ENCODE measurements around the gene DENND1C. TPM values are rescaled to one million over a fixed set of nuclear protein-coding genes. Genes with fewer than 3 reads are reported as not detected.
A peak's percentile ranks its signal among the peaks of the same experiment; 100 is the strongest.

DENND1C gene
- total RNA-seq, 2 experiments from 2014 or later, result 111 to 118 TPM

- DNase-seq (no peak), ATAC-seq (ENCODE audit: poor library complexity) (no peak)
- Histone ChIP-seq H3K27ac (ENCODE audit: low read depth in 1 of 2, low read length in 2 of 2) (peak overlapping the region in 1 of 2 donors; percentile 0), H3K4me1 (ENCODE audit: insufficient read depth, low read length) (peaks cover 11% of the 10 kb centered on the region), H3K9me3 (ENCODE audit: control insufficient read depth in 1 of 2, insufficient read depth in 1 of 2, low read length in 2 of 2) (peaks cover 0 to 10% of the 10 kb centered on the region in 2 experiments), H3K36me3 (ENCODE audit: insufficient read depth, low read length) (no peaks in the 10 kb centered on the region), H3K4me3 (ENCODE audit: low read length) (peak overlapping the region; percentile 39), H3K27me3 (ENCODE audit: control insufficient read depth in 1 of 2, insufficient read depth in 2 of 2, low read length in 2 of 2) (no peaks in the 10 kb centered on the region)
- Mint-ChIP-seq H3K9me3 (no peaks in the 10 kb centered on the region), H3K27me3 (no peaks in the 10 kb centered on the region), H3K4me1 (ENCODE audit: low read depth) (peaks cover 11% of the 10 kb centered on the region), H3K4me3 (peak overlapping the region; percentile 50), H3K36me3 (ENCODE audit: low read depth) (no peaks in the 10 kb centered on the region), H3K27ac (no peak overlapping the region)
- intact Hi-C loops (cut with DNase I, micrococcal nuclease), result no loop called here
- no peak for TF ChIP-seq CTCF (IDR thresholded peaks at IDR 0.05)
- ChIA-PET POLR2A (interaction anchor here (0.6 kb wide), 1 partner anchor 49 kb away, joined by 3 read pairs; no protein-coding TSS in a partner anchor), CTCF (no interaction called here)
Measured at GRCh38 chr19:6490134-6490533, 8.5 kb upstream of the DENND1C start.

DNA sequence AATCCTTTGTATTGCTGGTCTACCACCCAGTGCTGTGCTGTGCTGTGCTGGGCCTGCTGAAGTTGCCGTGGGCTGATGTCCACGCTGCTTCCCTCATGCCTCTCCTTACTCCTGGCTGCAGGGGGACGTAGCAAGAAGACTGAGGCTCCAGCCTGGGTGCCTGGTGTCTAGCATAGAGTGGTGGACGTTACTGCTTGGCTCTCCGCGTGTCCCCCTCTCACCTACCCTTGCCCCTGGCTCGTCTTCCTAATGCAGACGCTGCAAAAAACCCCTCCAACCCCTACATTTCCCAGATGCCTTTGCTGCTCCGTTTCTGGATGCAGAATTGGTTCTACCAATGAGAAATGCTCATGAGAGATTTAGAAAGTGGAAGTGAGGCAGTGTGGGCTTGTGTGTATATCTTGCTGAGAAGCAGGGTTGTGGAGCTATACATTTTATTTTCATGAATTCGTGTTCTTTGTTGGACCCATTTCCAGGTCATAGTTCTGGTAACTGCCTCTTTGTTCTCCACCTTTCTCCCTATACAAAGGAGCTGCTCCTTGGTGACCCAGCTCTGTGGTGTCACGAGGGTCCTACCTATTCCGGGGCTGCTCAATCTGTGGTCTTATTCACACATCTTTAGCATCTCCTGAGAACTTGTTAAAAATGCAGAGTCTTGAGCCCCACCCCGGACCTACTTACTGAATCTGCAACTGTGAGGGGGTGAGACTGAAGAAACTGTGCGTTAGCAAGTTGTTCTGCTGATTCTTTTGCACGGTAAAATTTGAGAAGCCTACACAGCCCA is 7.9 kb upstream of the DENND1C start:
- H3K27me3 Mint-ChIP-seq, result no peaks in the 10 kb centered on the region
- Histone ChIP-seq H3K4me1 (ENCODE audit: insufficient read depth, low read length) (peaks cover 11% of the 10 kb centered on the region), H3K36me3 (ENCODE audit: insufficient read depth, low read length) (no peaks in the 10 kb centered on the region), H3K4me3 (ENCODE audit: low read length) (peak overlapping the region; percentile 39), H3K27ac (ENCODE audit: low read depth in 1 of 2, low read length in 2 of 2) (peak overlapping the region in 1 of 2 donors; percentile 0), H3K9me3 (ENCODE audit: control insufficient read depth in 1 of 2, insufficient read depth in 1 of 2, low read length in 2 of 2) (peaks cover 0 to 10% of the 10 kb centered on the region in 2 experiments), H3K27me3 (ENCODE audit: control insufficient read depth in 1 of 2, insufficient read depth in 2 of 2, low read length in 2 of 2) (no peaks in the 10 kb centered on the region)
- DNase-seq (peak in 2 of 14 experiments; percentile 29 to 42), ATAC-seq (ENCODE audit: poor library complexity) (no peak)
- no peak overlapping the region for H3K27ac Mint-ChIP-seq
- POLR2A ChIA-PET, result no interaction called here
- intact Hi-C loops (cut with DNase I, micrococcal nuclease), result no loop called here
- peaks cover 11% of the 10 kb centered on the region for H3K4me1 Mint-ChIP-seq (ENCODE audit: low read depth)
- TF ChIP-seq CTCF (IDR thresholded peaks at IDR 0.05), result no peak
- CTCF ChIA-PET, result no interaction called here
- no peaks in the 10 kb centered on the region for H3K36me3 Mint-ChIP-seq (ENCODE audit: low read depth)
- H3K4me3 Mint-ChIP-seq, result peak overlapping the region; percentile 50
- H3K9me3 Mint-ChIP-seq, result no peaks in the 10 kb centered on the region

DNA sequence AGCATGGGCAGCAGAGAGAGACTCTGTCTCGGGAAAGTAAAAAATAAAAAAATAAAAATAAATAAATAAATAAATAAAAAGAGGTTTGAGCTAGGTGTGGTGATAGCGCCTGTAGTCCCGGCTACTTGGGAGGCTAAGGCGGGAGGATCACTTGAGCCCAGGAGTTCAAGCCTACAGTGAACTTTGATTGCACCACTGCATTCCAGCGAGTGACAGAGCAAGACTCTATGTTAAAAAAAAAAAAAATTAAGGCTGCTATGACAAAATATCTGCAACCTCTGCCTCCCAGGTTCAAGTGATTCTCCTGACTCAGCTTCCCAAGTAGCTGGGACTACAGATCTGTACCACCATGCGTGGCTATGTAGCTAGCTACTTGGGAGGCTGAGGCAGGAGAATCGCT is 3.2 kb upstream of the DENND1C start:
- Mint-ChIP-seq H3K9me3 (no peaks in the 10 kb centered on the region), H3K4me3 (no peak overlapping the region), H3K36me3 (ENCODE audit: low read depth) (peaks cover 21% of the 10 kb centered on the region), H3K27me3 (no peaks in the 10 kb centered on the region), H3K4me1 (ENCODE audit: low read depth) (peaks cover 44% of the 10 kb centered on the region), H3K27ac (no peak overlapping the region)
- Histone ChIP-seq H3K27me3 (ENCODE audit: control insufficient read depth in 1 of 2, insufficient read depth in 2 of 2, low read length in 2 of 2) (no peaks in the 10 kb centered on the region), H3K4me1 (ENCODE audit: insufficient read depth, low read length) (peaks cover 36% of the 10 kb centered on the region), H3K4me3 (ENCODE audit: low read length) (no peak overlapping the region), H3K36me3 (ENCODE audit: insufficient read depth, low read length) (no peaks in the 10 kb centered on the region), H3K27ac (ENCODE audit: low read depth in 1 of 2, low read length in 2 of 2) (no peak overlapping the region), H3K9me3 (ENCODE audit: control insufficient read depth in 1 of 2, insufficient read depth in 1 of 2, low read length in 2 of 2) (no peaks in the 10 kb centered on the region)
- no peak for TF ChIP-seq CTCF (IDR thresholded peaks at IDR 0.05)
- ATAC-seq (ENCODE audit: poor library complexity) (no peak), DNase-seq (no peak)
- ChIA-PET CTCF (no interaction called here), POLR2A (no interaction called here)
- intact Hi-C loops (cut with DNase I, micrococcal nuclease), result no loop called here

All from CD4-positive, alpha-beta T cell (primary cell).